SK-N-MC (cell line): ENCODE measurements around the gene ABL2.
"Not testable (repeated sequence)": the region's sequence is repeated elsewhere in the genome, so short reads cannot be mapped to it uniquely, and the experiment has no call there.

Experiments
- DNase-seq: peaks from one replicate; pipeline ENCODE4 v3.0.0-alpha.2; 2011; ENCODE audit warnings: low read depth, low spot score
- H3K27ac ChIP-seq: fragments of 200-600 bp; sonication (generic); 2 replicates; pipeline ENCODE4 v1.5.1; 2016; ENCODE audit warnings: mixed run types
- H3K36me3 ChIP-seq: fragments of 200-600 bp; sonication (generic); 2 replicates; pipeline ENCODE4 v1.6.1; 2017; ENCODE audit warnings: antibody characterized with exemption, low read length, mixed read lengths; ENCODE audit not compliant: insufficient read depth
- H3K4me3 ChIP-seq: fragments of 200-600 bp; sonication (generic); 2 replicates; pipeline ENCODE4 v1.5.1; 2016
- H3K9ac ChIP-seq: fragments of 200-600 bp; sonication (generic); 2 replicates; pipeline ENCODE4 v1.8.0; 2017; ENCODE audit warnings: mixed run types, mixed read lengths; ENCODE audit not compliant: insufficient read length
- H3K9me3 ChIP-seq: fragments of 200-600 bp; sonication (generic); 2 replicates; pipeline ENCODE4 v1.6.1; 2017; ENCODE audit warnings: low read depth, mild to moderate bottlenecking, antibody characterized with exemption, low read length, moderate library complexity, mixed read lengths
- EZH2 ChIP-seq: fragments of 200-600 bp; sonication (generic); IDR thresholded peaks from one replicate; pipeline ENCODE4 v1.6.1; 2017; ENCODE audit warnings: antibody characterized with exemption
- FOXP2 ChIP-seq: optimal IDR thresholded peaks from 2 replicates; pipeline ENCODE3; 2011; ENCODE audit warnings: mild to moderate bottlenecking, moderate library complexity; ENCODE audit not compliant: insufficient read depth; ENCODE audit errors: extremely low read length, control extremely low read depth
- POLR2AphosphoS5 ChIP-seq: IDR thresholded peaks from 2 replicates; pipeline ENCODE4 v1.6.1; 2012; ENCODE audit warnings: mild to moderate bottlenecking, low read depth, low read length, borderline replicate concordance

ABL2 gene

GRCh38 chr1:179184403-179184802 is 45.1 kb downstream of the ABL2 start:
- TF ChIP-seq POLR2AphosphoS5: no peak
- TF ChIP-seq FOXP2: no peak
- TF ChIP-seq EZH2: no peak
- H3K36me3 ChIP-seq: no peaks in the 10 kb centered on the region
- H3K9me3 ChIP-seq: no peaks in the 10 kb centered on the region
- no peak for DNase-seq
- H3K27ac ChIP-seq: no peak overlapping the region
- H3K9ac ChIP-seq: no peak overlapping the region
- H3K4me3 ChIP-seq: no peak overlapping the region

DNA sequence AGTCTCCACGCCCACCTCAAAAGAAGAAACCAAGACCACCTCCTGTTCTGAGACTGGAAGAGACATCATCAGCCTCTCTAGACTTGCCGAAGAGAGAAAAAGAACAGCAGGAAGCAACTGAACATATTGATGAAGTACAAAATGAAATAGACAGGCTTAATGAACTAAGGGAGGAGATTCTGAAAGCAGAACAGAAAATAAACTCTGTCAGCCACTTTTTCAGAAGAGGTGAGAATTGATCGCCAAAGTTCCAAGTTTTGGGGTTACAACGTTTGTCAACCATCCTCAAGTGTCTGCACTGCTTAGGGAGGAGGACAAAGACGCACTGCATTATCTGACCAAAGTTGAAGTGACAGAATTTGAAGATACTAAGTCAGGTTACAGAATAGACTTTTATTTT is 45.6 kb downstream of the ABL2 start:
- Histone ChIP-seq H3K9me3 (no peaks in the 10 kb centered on the region), H3K36me3 (no peaks in the 10 kb centered on the region), H3K9ac (no peak overlapping the region), H3K27ac (no peak overlapping the region), H3K4me3 (no peak overlapping the region)
- TF ChIP-seq EZH2: no peak
- no peak for TF ChIP-seq FOXP2
- TF ChIP-seq POLR2AphosphoS5: no peak
- no peak for DNase-seq

- no peak for DNase-seq
- H3K9me3 ChIP-seq: no peaks in the 10 kb centered on the region
- H3K4me3 ChIP-seq: no peak overlapping the region
- no peak overlapping the region for H3K9ac ChIP-seq
- no peak overlapping the region for H3K27ac ChIP-seq
- no peak for TF ChIP-seq FOXP2
- no peak for TF ChIP-seq POLR2AphosphoS5
- no peak for TF ChIP-seq EZH2
- no peaks in the 10 kb centered on the region for H3K36me3 ChIP-seq
Measured at GRCh38 chr1:179178950-179179349, 50.5 kb downstream of the ABL2 start.

- DNase-seq: no peak
- H3K9ac ChIP-seq: no peak overlapping the region
- H3K4me3 ChIP-seq: no peak overlapping the region
- H3K36me3 ChIP-seq: no peaks in the 10 kb centered on the region
- H3K27ac ChIP-seq: no peak overlapping the region
- H3K9me3 ChIP-seq: no peaks in the 10 kb centered on the region
- TF ChIP-seq EZH2 (no peak), POLR2AphosphoS5 (no peak)
Measured at GRCh38 chr1:179178183-179178582, 51.3 kb downstream of the ABL2 start.

DNA sequence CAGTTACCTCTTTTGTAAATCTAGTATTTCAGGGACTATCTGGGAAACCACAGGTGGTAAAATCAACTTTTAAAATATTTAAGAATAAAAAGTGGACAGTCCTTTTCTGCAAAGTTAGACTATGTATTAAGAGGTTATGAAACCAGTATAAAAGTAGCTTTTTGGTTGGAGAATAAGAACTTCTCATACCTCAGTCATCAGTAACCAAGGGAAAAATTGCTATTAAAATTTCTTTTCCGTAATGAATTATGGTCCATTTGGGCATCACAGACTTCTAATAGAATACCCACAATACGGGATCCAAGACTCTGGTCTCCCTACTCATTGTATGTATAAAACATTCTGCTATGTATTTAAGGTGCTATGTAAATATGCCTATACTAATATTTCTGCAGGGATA is 51.9 kb downstream of the ABL2 start:
- Histone ChIP-seq H3K9me3 (no peaks in the 10 kb centered on the region), H3K36me3 (no peaks in the 10 kb centered on the region), H3K4me3 (no peak overlapping the region), H3K27ac (no peak overlapping the region), H3K9ac (no peak overlapping the region)
- TF ChIP-seq FOXP2 (no peak), POLR2AphosphoS5 (no peak), EZH2 (no peak)
- DNase-seq: no peak

- DNase-seq: no peak
- Histone ChIP-seq H3K36me3 (no peaks in the 10 kb centered on the region), H3K27ac (no peak overlapping the region), H3K4me3 (no peak overlapping the region), H3K9me3 (no peaks in the 10 kb centered on the region), H3K9ac (no peak overlapping the region)
- TF ChIP-seq EZH2 (no peak), POLR2AphosphoS5 (no peak), FOXP2 (no peak)
Measured at GRCh38 chr1:179177182-179177581, 52.3 kb downstream of the ABL2 start.

- peak; percentile 78 for DNase-seq
- Histone ChIP-seq H3K4me3 (no peak overlapping the region), H3K36me3 (no peaks in the 10 kb centered on the region), H3K9ac (no peak overlapping the region), H3K9me3 (no peaks in the 10 kb centered on the region), H3K27ac (peak overlapping the region; percentile 77; the same call in 1 of the 2 replicates)
- TF ChIP-seq POLR2AphosphoS5: no peak
- TF ChIP-seq FOXP2: no peak
- no peak for TF ChIP-seq EZH2
Measured at GRCh38 chr1:179175011-179175841, 54.3 kb downstream of the ABL2 start.

DNA sequence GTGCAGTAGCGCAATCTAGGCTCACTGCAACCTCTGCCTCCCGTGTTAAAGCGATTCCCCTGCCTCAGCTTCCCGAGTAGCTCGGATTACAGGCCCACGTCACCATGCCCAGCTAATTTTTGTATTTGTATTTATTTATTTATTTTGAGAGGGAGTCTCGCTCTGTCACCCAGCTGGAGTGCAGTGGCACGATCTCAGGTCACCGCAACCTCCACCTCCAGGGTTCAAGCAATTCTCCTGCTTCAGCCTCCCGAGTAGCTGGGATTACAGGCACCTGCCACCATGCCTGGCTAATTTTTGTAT is 59.1 kb downstream of the ABL2 start:
- DNase-seq, H3K9ac ChIP-seq, H3K27ac ChIP-seq: not testable (repeated sequence)

GRCh38 chr1:179169616-179170467 is 59.6 kb downstream of the ABL2 start:
- Histone ChIP-seq H3K36me3 (no peaks in the 10 kb centered on the region), H3K4me3 (no peak overlapping the region), H3K9me3 (no peaks in the 10 kb centered on the region), H3K9ac (no peak overlapping the region), H3K27ac (no peak overlapping the region)
- TF ChIP-seq FOXP2: no peak
- TF ChIP-seq POLR2AphosphoS5: no peak
- TF ChIP-seq EZH2: no peak
- no peak for DNase-seq

More for the DNA sequence above, 59.1 kb downstream of the ABL2 start:
- H3K9me3 ChIP-seq, H3K4me3 ChIP-seq, H3K36me3 ChIP-seq: not testable (repeated sequence)
